HG03159 (cell line): ENCODE results near the gene SLX9.
"Not testable (repeated sequence)": the region's sequence is repeated elsewhere in the genome, so short reads cannot be mapped to it uniquely, and the experiment has no call there.

Experiments
- ATAC-seq: cut with Tn5 transposase; IDR thresholded peaks from one replicate; pipeline ENCODE4 v1.9.1; 2021; ENCODE audit warnings: mild to moderate bottlenecking, moderate library complexity; ENCODE audit not compliant: unreplicated experiment

SLX9 gene

DNA sequence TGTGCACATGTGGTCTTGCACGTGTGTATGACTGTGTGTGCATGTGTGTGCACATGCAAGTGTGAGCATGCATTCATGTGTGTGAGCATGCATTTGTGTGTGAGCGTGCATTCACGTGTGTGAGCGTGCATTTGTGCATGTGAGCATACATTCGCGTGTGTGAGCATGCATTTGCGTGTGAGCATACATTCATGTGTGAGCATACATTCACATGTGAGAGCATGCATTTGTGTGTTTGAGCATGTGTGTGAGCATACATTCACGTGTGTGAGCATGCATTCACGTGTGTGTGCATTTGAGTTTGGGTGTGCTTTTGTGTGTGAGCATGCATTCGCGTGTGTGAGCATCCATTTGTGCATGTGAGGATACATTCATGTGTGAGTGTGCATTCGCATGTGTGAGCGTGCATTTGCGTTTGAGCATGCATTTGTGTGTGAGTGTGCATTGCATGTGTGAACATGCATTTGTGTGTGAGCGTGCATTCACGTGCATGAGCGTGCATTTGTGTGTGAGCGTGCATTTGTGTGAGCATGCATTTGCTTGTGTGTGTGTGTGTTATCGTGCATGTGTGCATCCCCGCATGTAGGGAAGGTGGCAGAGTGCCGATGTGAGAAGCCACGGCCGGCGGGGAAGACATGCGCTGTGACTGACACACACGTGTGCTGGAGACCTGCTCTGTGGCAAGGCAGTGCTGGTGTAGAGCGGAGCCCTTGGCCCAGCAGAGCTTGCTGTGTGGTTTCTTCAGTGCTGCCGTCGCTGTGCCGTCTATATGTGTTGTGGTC lies 37.4 kb upstream of the SLX9 start:
- no peak for ATAC-seq

GRCh38 chr21:44903050-44903685 lies 36.7 kb upstream of the SLX9 start:
- no peak for ATAC-seq

GRCh38 chr21:44903689-44904088 lies 36.1 kb upstream of the SLX9 start:
- ATAC-seq, result no peak

- no peak for ATAC-seq
These were observed 35.5 kb upstream of the SLX9 start for GRCh38 chr21:44904141-44904923.

GRCh38 chr21:44905016-44905727 lies 34.7 kb upstream of the SLX9 start:
- no peak for ATAC-seq

- ATAC-seq, result no peak
These were observed 34.1 kb upstream of the SLX9 start for GRCh38 chr21:44905728-44906090.

DNA sequence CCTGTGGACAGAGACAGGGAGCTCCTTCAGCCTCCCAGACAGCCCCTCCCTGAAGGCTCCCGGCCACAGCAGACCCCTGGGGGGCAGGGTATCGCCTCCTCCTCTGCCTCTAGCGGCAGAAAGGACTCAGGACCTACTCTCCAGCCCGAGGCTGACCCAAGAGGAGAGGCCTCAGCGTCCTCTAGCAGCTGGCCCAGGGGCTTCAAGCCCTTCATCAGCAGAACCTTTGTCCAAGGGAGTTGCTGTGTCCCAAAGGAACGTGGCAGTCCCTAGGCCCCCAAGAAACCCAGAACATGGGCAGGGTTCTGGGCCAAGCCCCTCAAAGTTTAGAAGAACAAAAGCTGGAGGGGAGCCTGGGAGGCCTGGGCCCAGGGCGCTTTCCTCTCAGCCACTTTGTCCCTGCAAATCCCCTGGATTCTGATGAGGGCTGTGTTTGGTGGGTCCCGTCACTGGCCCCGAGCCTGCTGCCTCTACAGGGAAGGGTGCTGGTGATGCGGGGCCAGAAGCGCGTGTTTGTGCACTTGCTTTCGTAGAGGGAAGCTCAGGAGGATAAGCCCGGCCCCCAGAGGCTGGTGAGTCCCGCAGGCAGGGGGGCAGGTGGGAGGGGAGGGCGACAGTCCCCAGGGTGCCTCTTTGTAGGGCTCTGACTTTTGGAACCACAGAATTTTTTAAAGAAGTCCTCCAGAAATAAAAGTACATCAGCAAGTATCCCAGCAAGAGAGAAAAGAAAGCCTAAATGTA lies 32.4 kb upstream of the SLX9 start:
- no peak for ATAC-seq

- no peak for ATAC-seq
These were observed 31.6 kb upstream of the SLX9 start for GRCh38 chr21:44907966-44908895.

DNA sequence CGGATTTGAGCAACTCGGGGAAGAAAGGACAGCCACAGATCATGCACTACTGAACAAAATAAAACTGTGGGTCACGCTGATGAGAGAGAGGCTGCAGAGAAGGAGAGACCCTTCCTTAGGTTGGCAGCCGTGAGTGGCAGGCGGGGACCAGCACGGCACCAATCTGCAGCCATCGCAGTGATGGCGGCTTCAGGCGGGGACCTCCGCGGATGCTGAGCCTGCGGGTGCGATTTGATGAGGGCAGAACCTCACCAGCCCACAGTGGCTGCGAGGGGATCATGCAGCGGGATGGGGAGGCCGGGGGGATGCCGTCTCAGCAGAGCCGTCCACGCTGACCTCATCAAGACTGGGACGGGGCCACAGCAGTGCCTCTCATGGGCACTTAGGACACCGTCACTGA lies 30.9 kb upstream of the SLX9 start:
- no peak for ATAC-seq

DNA sequence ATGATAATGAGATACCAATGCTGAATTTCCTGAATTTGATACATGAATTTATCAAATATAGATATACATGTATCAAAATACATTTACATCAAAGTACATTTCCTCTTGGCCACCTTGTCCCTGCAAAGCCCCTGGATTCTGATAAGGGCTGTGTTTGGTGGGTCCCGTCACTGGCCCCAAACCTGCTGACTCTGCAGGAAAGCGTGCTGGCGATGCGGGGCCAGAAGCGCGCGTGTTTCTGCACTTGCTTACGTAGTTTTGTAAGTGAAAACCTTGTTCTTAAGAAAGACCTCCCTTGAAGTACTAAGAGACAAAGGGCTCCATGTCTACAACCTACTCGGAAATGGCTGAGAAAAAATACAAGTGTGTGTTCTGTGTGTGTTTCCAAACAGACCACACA lies 30.1 kb upstream of the SLX9 start:
- ATAC-seq, result no peak

- ATAC-seq, result no peak
These were observed 29.4 kb upstream of the SLX9 start for GRCh38 chr21:44910229-44911067.

- no peak for ATAC-seq
These were observed 28.8 kb upstream of the SLX9 start for GRCh38 chr21:44911068-44911383.

DNA sequence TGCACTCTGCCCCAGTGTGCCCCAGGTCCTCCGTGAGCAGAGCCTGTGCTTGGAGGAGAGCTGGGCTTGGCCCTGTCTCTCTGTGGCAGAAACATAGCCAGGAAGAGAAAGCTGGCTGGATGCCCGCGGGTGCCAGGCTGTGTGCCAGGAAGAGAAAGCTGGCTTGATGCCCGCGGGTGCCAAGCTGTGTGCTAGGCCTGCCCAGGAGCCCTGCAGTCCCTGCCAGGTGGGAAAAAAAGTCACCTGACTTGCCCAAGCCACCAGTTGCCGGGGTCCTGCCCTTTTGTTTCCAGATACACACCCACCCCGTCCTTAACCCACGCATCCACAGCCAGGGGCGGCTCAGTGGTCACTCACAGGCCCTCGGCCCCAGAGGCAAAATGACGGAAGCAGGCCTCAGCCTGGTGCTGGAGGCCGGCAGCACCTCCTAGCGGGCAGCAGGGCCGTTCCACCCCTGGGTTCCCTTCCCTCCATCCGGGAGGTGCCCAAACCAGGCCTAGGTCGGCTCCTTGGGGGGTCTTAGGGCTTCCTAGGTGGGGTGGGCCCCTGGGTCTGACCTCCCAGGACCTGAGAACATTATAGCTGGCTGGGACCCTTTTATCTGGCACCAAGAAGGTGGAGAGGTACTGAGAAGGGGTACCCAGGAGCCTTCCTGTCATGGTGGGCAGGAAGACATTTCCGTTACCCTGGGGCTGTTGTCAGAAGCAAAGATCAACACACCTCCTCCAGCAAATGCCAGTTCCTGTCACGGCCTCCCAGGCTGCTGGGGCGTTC lies 28.3 kb upstream of the SLX9 start:
- no peak for ATAC-seq

DNA sequence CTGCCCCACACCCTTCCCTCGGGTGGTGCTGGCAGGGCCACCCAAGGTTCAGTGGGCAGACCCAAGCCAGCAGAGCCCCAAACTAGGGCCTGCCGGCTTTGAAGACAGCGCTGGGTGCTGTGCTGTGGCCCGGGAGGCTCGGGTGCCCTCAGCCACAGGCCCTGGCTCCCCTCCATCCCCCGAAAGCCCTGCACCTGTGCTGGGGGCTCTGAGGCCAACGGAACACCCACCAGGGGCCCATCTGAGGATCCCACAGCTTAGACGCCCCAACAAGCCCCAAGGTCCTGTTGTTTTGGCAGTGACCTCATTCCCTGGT lies 27.7 kb upstream of the SLX9 start:
- no peak for ATAC-seq

DNA sequence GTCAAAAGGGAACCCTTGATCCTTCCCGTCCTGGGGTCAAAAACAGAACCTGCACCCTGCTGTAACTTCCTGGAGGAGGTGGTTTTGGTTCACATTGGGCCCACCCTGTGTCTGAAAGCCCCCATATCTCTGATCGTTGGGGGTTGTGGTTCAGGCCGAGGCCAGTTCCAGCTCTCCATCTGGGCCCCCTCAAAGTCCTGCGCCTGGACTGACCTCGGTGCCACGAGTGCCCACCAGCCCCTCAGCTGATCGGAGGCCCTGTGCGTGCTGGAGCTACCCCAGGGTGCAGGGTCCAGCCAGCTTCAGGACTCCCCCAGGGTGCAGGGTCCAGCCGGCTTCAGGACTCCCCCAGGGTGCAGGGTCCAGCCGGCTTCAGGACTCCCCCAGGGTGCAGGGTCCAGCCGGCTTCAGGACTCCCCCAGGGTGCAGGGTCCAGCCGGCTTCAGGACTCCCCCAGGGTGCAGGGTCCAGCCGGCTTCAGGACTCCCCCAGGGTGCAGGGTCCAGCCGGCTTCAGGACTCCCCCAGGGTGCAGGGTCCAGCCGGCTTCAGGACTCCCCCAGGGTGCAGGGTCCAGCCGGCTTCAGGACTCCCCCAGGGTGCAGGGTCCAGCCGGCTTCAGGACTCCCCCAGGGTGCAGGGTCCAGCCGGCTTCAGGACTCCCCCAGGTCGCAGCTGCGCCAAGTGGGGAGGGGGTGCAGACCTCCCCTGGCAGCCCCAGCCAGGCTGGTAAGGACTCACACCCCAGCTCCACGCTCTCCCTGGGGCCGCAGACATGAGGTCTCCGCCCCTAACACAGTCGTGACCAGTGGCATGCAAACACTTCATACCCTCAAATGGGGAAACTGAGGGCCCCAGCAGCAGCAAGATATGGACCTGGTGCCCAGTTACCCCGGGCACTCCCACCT lies 27.1 kb upstream of the SLX9 start:
- ATAC-seq, result not testable (repeated sequence)

GRCh38 chr21:44913425-44914175 lies 26.2 kb upstream of the SLX9 start:
- no peak for ATAC-seq
